ENCODE results near the gene STX17.

Gene STX17

GRCh38 chr9:99873531-99873930 is 32.9 kb upstream of the STX17 start:
- no peaks in the 10 kb centered on the region for H3K36me3 ChIP-seq (ENCODE audit: control insufficient read depth, insufficient read depth, low read length)
- H3K9me3 ChIP-seq (ENCODE audit: control insufficient read depth, insufficient read depth, low read depth, low read length): no peaks in the 10 kb centered on the region
- H3K4me3 ChIP-seq (ENCODE audit: low read depth, low read length): no peak overlapping the region
- H3K9ac ChIP-seq (ENCODE audit: low read length): no peak overlapping the region
- H3K27me3 ChIP-seq (ENCODE audit: control insufficient read depth, insufficient read depth, low read length): no peaks in the 10 kb centered on the region
- no peaks in the 10 kb centered on the region for H3K4me1 ChIP-seq (ENCODE audit: control insufficient read depth, insufficient read depth, low read length)
- no peak overlapping the region for H3K27ac ChIP-seq (ENCODE audit: low read depth, low read length)

DNA sequence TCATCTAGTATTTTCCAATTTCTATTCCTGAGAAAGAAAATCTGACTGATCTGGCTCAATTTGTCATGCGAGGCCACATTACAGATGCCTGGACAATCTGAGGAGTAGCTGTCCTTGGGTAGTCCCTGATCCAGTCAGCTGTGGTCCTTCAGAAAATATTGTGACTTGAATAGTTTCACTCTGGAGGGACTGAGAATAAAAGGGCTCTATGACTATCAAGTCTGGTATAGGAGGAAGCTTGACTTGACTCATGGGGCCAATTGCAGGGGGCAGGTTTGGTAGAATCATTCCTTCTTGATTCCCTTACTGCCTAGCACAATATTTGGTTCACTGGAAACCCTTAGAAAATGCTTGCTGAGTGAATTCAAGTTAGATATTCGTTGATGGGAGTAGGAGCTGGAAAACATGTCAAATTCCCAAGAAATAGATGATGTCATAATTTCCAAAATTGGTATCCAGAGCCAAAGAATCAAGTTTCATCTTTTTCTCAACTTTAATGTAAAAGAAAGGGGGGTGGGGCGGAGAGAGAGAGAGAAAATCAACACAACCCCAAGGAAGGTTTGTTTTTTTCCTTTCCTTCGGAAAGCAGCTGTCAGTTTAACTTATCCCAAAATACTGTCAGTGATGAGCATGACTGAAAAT is 32.4 kb upstream of the STX17 start:
- H3K36me3 ChIP-seq (ENCODE audit: control insufficient read depth, insufficient read depth, low read length): no peaks in the 10 kb centered on the region
- no peaks in the 10 kb centered on the region for H3K9me3 ChIP-seq (ENCODE audit: control insufficient read depth, insufficient read depth, low read depth, low read length)
- H3K9ac ChIP-seq (ENCODE audit: low read length): no peak overlapping the region
- no peaks in the 10 kb centered on the region for H3K27me3 ChIP-seq (ENCODE audit: control insufficient read depth, insufficient read depth, low read length)
- H3K4me3 ChIP-seq (ENCODE audit: low read depth, low read length): no peak overlapping the region
- H3K4me1 ChIP-seq (ENCODE audit: control insufficient read depth, insufficient read depth, low read length): no peaks in the 10 kb centered on the region; the same call in 1 of the 2 replicates
- no peak overlapping the region for H3K27ac ChIP-seq (ENCODE audit: low read depth, low read length)

DNA sequence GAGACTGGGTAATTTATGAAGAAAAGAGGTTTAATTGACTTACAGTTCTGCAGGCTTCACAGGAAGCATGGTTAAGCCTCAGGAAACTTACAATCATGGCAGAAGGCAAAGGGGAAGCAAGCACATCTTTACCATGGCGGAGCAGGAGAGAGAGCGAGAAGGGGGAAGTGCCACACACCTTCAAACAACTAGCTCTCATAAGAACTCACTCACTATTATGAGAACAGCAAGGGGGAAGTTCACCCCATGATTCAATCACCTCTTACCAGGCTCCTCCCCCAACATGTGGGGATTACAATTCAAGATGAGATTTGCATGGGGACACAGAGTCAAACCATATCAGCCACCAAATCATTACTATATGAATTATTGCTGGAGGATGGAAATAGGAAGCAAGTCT is 30.3 kb upstream of the STX17 start:
- Histone ChIP-seq H3K9ac (ENCODE audit: low read length) (no peak overlapping the region), H3K36me3 (ENCODE audit: control insufficient read depth, insufficient read depth, low read length) (no peaks in the 10 kb centered on the region), H3K4me3 (ENCODE audit: low read depth, low read length) (no peak overlapping the region), H3K27me3 (ENCODE audit: control insufficient read depth, insufficient read depth, low read length) (no peaks in the 10 kb centered on the region), H3K27ac (ENCODE audit: low read depth, low read length) (no peak overlapping the region), H3K4me1 (ENCODE audit: control insufficient read depth, insufficient read depth, low read length) (no peaks in the 10 kb centered on the region; the same call in 1 of the 2 replicates), H3K9me3 (ENCODE audit: control insufficient read depth, insufficient read depth, low read depth, low read length) (no peaks in the 10 kb centered on the region)

DNA sequence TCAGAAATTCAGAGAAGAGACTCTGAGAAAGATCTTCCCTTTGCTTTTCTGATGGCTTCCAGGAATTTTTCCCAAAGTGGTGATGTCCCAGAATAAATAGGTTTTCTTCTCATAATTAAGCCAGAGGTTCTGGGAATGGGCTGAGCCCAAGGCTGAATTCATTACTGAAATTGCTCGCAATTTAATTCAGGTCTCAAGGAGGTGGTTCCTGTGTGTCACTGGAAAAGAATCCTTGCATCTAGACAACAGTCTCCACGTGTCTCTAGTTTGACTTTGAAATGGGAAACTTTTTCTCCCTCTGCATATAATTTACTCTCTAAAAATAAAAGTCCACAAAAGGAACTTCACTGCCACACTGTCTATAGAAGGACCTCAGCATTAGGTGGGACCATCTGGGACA is 27.8 kb upstream of the STX17 start:
- H3K9ac ChIP-seq (ENCODE audit: low read length): no peak overlapping the region
- H3K4me3 ChIP-seq (ENCODE audit: low read depth, low read length): no peak overlapping the region
- H3K4me1 ChIP-seq (ENCODE audit: control insufficient read depth, insufficient read depth, low read length): no peaks in the 10 kb centered on the region; the same call in 1 of the 2 replicates
- H3K27me3 ChIP-seq (ENCODE audit: control insufficient read depth, insufficient read depth, low read length): no peaks in the 10 kb centered on the region
- H3K27ac ChIP-seq (ENCODE audit: low read depth, low read length): no peak overlapping the region
- no peaks in the 10 kb centered on the region for H3K9me3 ChIP-seq (ENCODE audit: control insufficient read depth, insufficient read depth, low read depth, low read length)
- no peaks in the 10 kb centered on the region for H3K36me3 ChIP-seq (ENCODE audit: control insufficient read depth, insufficient read depth, low read length)

DNA sequence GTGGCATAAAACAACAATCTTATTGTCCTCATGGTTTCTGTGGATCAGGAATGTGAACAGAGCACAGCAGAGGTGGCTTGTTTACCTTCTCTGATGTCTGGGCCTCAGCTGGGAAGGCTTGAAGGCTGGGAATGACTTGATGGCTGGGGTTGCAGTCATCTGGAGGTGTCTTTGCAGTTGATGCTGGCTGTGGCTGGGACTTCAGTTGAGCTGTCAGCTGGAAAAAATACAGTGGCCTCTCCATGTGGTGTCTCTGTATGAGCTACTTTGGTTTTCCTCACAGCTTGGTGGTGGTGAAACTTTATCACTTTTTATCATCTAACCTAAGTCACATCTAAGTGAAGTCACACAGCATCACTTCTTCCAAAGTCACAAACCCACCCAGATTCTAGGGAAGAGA is 24.7 kb upstream of the STX17 start:
- H3K4me1 ChIP-seq (ENCODE audit: control insufficient read depth, insufficient read depth, low read length): no peaks in the 10 kb centered on the region; the same call in 1 of the 2 replicates
- H3K36me3 ChIP-seq (ENCODE audit: control insufficient read depth, insufficient read depth, low read length): no peaks in the 10 kb centered on the region
- H3K4me3 ChIP-seq (ENCODE audit: low read depth, low read length): no peak overlapping the region
- H3K27ac ChIP-seq (ENCODE audit: low read depth, low read length): no peak overlapping the region
- H3K9ac ChIP-seq (ENCODE audit: low read length): no peak overlapping the region
- no peaks in the 10 kb centered on the region for H3K27me3 ChIP-seq (ENCODE audit: control insufficient read depth, insufficient read depth, low read length)
- no peaks in the 10 kb centered on the region for H3K9me3 ChIP-seq (ENCODE audit: control insufficient read depth, insufficient read depth, low read depth, low read length)

DNA sequence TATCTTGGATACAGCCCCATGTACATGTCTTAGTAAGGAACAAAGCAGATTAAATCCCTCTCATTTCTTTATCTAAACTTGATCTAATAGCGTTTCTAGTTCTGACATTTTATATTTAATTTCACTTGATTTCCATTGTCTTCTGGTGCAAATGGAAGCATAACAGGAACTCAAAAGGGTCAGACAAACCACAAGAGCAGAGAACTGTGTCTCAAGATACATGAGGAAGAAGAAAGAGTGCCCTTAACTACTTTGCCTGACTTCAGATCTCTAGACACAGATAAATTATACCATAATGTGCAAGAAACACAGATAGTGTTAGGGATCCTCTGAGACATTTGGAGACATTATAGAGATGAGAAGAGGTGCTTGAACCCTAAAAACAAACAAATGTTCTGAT is 20.7 kb upstream of the STX17 start:
- Histone ChIP-seq H3K36me3 (ENCODE audit: control insufficient read depth, insufficient read depth, low read length) (no peaks in the 10 kb centered on the region), H3K9ac (ENCODE audit: low read length) (no peak overlapping the region), H3K27me3 (ENCODE audit: control insufficient read depth, insufficient read depth, low read length) (no peaks in the 10 kb centered on the region), H3K9me3 (ENCODE audit: control insufficient read depth, insufficient read depth, low read depth, low read length) (no peaks in the 10 kb centered on the region), H3K4me3 (ENCODE audit: low read depth, low read length) (no peak overlapping the region), H3K4me1 (ENCODE audit: control insufficient read depth, insufficient read depth, low read length) (no peaks in the 10 kb centered on the region), H3K27ac (ENCODE audit: low read depth, low read length) (no peak overlapping the region)

- Histone ChIP-seq H3K9me3 (ENCODE audit: control insufficient read depth, insufficient read depth, low read depth, low read length) (no peaks in the 10 kb centered on the region), H3K4me3 (ENCODE audit: low read depth, low read length) (no peak overlapping the region), H3K4me1 (ENCODE audit: control insufficient read depth, insufficient read depth, low read length) (peaks cover 4% of the 10 kb centered on the region; the same call in 1 of the 2 replicates), H3K27ac (ENCODE audit: low read depth, low read length) (no peak overlapping the region), H3K36me3 (ENCODE audit: control insufficient read depth, insufficient read depth, low read length) (no peaks in the 10 kb centered on the region), H3K27me3 (ENCODE audit: control insufficient read depth, insufficient read depth, low read length) (no peaks in the 10 kb centered on the region), H3K9ac (ENCODE audit: low read length) (no peak overlapping the region)
These were observed 17.3 kb upstream of the STX17 start for GRCh38 chr9:99889120-99889519.

GRCh38 chr9:99894826-99895225 is 11.6 kb upstream of the STX17 start:
- Histone ChIP-seq H3K27me3 (ENCODE audit: control insufficient read depth, insufficient read depth, low read length) (no peaks in the 10 kb centered on the region), H3K27ac (ENCODE audit: low read depth, low read length) (no peak overlapping the region), H3K4me3 (ENCODE audit: low read depth, low read length) (no peak overlapping the region), H3K9me3 (ENCODE audit: control insufficient read depth, insufficient read depth, low read depth, low read length) (no peaks in the 10 kb centered on the region), H3K9ac (ENCODE audit: low read length) (no peak overlapping the region), H3K36me3 (ENCODE audit: control insufficient read depth, insufficient read depth, low read length) (no peaks in the 10 kb centered on the region), H3K4me1 (ENCODE audit: control insufficient read depth, insufficient read depth, low read length) (peaks cover 9% of the 10 kb centered on the region)

- Histone ChIP-seq H3K4me3 (ENCODE audit: low read depth, low read length) (no peak overlapping the region), H3K9me3 (ENCODE audit: control insufficient read depth, insufficient read depth, low read depth, low read length) (no peaks in the 10 kb centered on the region), H3K9ac (ENCODE audit: low read length) (no peak overlapping the region), H3K36me3 (ENCODE audit: control insufficient read depth, insufficient read depth, low read length) (no peaks in the 10 kb centered on the region), H3K27ac (ENCODE audit: low read depth, low read length) (no peak overlapping the region), H3K27me3 (ENCODE audit: control insufficient read depth, insufficient read depth, low read length) (no peaks in the 10 kb centered on the region), H3K4me1 (ENCODE audit: control insufficient read depth, insufficient read depth, low read length) (peaks cover 9% of the 10 kb centered on the region)
These were observed 10.9 kb upstream of the STX17 start for GRCh38 chr9:99895510-99895909.

DNA sequence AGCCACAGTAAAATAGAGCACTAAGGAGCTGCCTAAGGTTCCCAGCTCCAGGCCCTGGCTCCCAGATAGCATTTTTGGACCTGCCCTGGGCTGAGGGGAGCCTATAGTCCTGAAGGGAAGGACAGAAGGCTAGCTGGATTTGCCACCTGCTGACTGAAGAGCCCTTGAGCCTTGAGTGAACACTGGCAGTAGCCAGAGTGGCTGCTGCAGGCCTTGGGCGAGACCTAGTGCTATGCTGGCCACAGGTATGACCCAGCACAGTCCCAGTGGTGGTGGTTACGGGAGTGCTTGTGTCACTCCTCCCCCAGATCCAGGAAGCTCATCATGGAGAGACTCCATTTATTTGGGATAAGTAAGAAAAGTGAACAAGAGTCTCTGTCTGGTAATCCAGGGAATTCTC is 10.3 kb upstream of the STX17 start:
- no peaks in the 10 kb centered on the region for H3K27me3 ChIP-seq (ENCODE audit: control insufficient read depth, insufficient read depth, low read length)
- no peaks in the 10 kb centered on the region for H3K36me3 ChIP-seq (ENCODE audit: control insufficient read depth, insufficient read depth, low read length)
- H3K27ac ChIP-seq (ENCODE audit: low read depth, low read length): no peak overlapping the region
- peaks cover 9% of the 10 kb centered on the region for H3K4me1 ChIP-seq (ENCODE audit: control insufficient read depth, insufficient read depth, low read length)
- H3K9me3 ChIP-seq (ENCODE audit: control insufficient read depth, insufficient read depth, low read depth, low read length): no peaks in the 10 kb centered on the region
- no peak overlapping the region for H3K9ac ChIP-seq (ENCODE audit: low read length)
- no peak overlapping the region for H3K4me3 ChIP-seq (ENCODE audit: low read depth, low read length)

DNA sequence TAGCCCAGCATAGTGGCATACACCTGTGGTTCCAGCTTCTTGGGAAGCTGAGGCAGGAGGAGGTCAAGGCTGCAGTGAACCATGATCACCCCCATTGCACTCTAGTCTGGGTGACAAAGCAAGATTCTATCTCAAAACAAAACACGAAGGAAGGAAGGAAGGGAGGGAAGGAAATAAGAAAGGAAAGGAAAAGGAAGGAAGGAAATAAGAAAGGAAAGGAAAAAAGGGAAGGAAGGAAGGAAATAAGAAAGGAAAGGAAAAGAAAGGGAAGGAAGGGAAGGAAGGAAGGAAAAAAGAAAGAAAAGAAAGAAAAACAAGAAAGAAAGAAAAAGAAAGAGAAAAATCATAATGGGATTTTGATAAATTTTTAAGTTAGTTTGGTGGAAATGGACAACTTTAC is 3.1 kb upstream of the STX17 start:
- no peaks in the 10 kb centered on the region for H3K9me3 ChIP-seq (ENCODE audit: control insufficient read depth, insufficient read depth, low read depth, low read length)
- H3K27ac ChIP-seq (ENCODE audit: low read depth, low read length): no peak overlapping the region
- H3K4me3 ChIP-seq (ENCODE audit: low read depth, low read length): no peak overlapping the region
- no peaks in the 10 kb centered on the region for H3K27me3 ChIP-seq (ENCODE audit: control insufficient read depth, insufficient read depth, low read length)
- H3K4me1 ChIP-seq (ENCODE audit: control insufficient read depth, insufficient read depth, low read length): peaks cover 13% of the 10 kb centered on the region; the same call in 1 of the 2 replicates
- no peak overlapping the region for H3K9ac ChIP-seq (ENCODE audit: low read length)
- H3K36me3 ChIP-seq (ENCODE audit: control insufficient read depth, insufficient read depth, low read length): no peaks in the 10 kb centered on the region
